H1 (cell line): ENCODE data around the gene PDE3A. TPM values are rescaled to one million over a fixed set of nuclear protein-coding genes. Genes with fewer than 3 reads are reported as not detected.

Experiments
- CTCF ChIA-PET: fragments of 300-600 bp; sonication (Branson Sonifier 250); formaldehyde crosslinking; loops from one replicate; lab custom pipeline; 2021; ENCODE audit not compliant: partially characterized antibody; lab: Charles Lee
- POLR2A ChIA-PET: fragments of 300-600 bp; sonication (Branson Sonifier 250); formaldehyde crosslinking; loops from one replicate; lab custom pipeline; 2021; ENCODE audit warnings: inconsistent platforms; ENCODE audit not compliant: partially characterized antibody; lab: Charles Lee
- DNase-seq, 2 experiments: peaks; one replicate each; pipeline versions ENCODE4 v3.0.0 to v3.0.0-alpha.2; 2010 to 2022; ENCODE audit warnings: low spot score in 2 of 2, low read depth in 1 of 2, mixed read lengths in 1 of 2
- FAIRE-seq: peaks from 2 replicates; lab custom pipeline; 2011; peaks lifted over from hg19 to GRCh38; lab: Jason Lieb, UNC
- H2AFZ ChIP-seq: 2 replicates; pipeline ENCODE4 v1.8.1; 2012; ENCODE audit warnings: low read length, inconsistent platforms
- H2AK5ac ChIP-seq: 2 replicates; pipeline ENCODE4 v1.6.1; 2013; ENCODE audit warnings: low read depth, low read length
- H2BK120ac ChIP-seq: replicated peaks from 2 replicates; pipeline ENCODE3; 2013; ENCODE audit warnings: low read depth, low read length, inconsistent platforms
- H2BK12ac ChIP-seq: 2 replicates; pipeline ENCODE4 v1.6.1; 2013; ENCODE audit warnings: low read depth, low read length
- H2BK15ac ChIP-seq: 2 replicates; pipeline ENCODE4 v1.6.1; 2013; ENCODE audit warnings: low read length
- H2BK20ac ChIP-seq: 2 replicates; pipeline ENCODE4 v1.6.1; 2013; ENCODE audit warnings: low read length
- H2BK5ac ChIP-seq: 2 replicates; pipeline ENCODE4 v1.6.1; 2013; ENCODE audit warnings: low read depth, low read length
- H3K14ac ChIP-seq: 2 replicates; pipeline ENCODE4 v1.6.1; 2013; ENCODE audit warnings: inconsistent platforms; ENCODE audit not compliant: insufficient read length
- H3K18ac ChIP-seq: 2 replicates; pipeline ENCODE4 v1.6.1; 2013; ENCODE audit warnings: low read length; ENCODE audit errors: extremely low read depth
- H3K23ac ChIP-seq: 2 replicates; pipeline ENCODE4 v1.6.1; 2013; ENCODE audit warnings: inconsistent platforms; ENCODE audit not compliant: insufficient read length
- H3K23me2 ChIP-seq: 2 replicates; pipeline ENCODE4 v1.6.1; 2013; ENCODE audit warnings: low read depth, low read length
- H3K27ac ChIP-seq: 2 replicates; pipeline ENCODE4 v1.6.1; 2011; ENCODE audit warnings: low read depth, low read length, inconsistent platforms
- H3K27me3 ChIP-seq, 4 experiments: replicated peaks in 1 of 4; 1 replicate in 1 of 4; 2 replicates in 3 of 4; pipeline versions ENCODE4 v1.6.1 to v1.8.1; 2011 to 2013; ENCODE audit warnings: low read length in 3 of 4, mild to moderate bottlenecking in 3 of 4, inconsistent platforms in 2 of 4, mixed read lengths in 2 of 4, moderate library complexity in 1 of 4; ENCODE audit not compliant: control insufficient read depth in 3 of 4, insufficient read depth in 3 of 4; ENCODE audit errors: extremely low read depth in 1 of 4
- H3K36me3 ChIP-seq, 4 experiments: 2 replicates each; pipeline versions ENCODE4 v1.6.1 to v1.8.1; 2011 to 2013; ENCODE audit warnings: mild to moderate bottlenecking in 4 of 4, low read length in 3 of 4, moderate library complexity in 2 of 4, control low read depth in 1 of 4, inconsistent platforms in 1 of 4; ENCODE audit not compliant: insufficient read depth in 4 of 4, control insufficient read depth in 2 of 4
- H3K4ac ChIP-seq: replicated peaks from 2 replicates; pipeline ENCODE3; 2013; ENCODE audit warnings: low read length, low read depth, mixed read lengths, inconsistent platforms; ENCODE audit not compliant: insufficient read length
- H3K4me1 ChIP-seq, 4 experiments: replicated peaks in 1 of 4; 1 replicate in 1 of 4; 2 replicates in 3 of 4; pipeline versions ENCODE4 v1.6.1 to v1.8.1; 2011 to 2013; ENCODE audit warnings: low read length in 3 of 4, inconsistent platforms in 2 of 4, mixed read lengths in 1 of 4; ENCODE audit not compliant: insufficient read depth in 4 of 4, control insufficient read depth in 3 of 4
- H3K4me2 ChIP-seq, 2 experiments: 2 replicates each; pipeline versions ENCODE4 v1.6.1 to v1.8.1; 2011 to 2013; ENCODE audit warnings: low read depth in 2 of 2, low read length in 2 of 2, control low read depth in 1 of 2, inconsistent platforms in 1 of 2, mild to moderate bottlenecking in 1 of 2; ENCODE audit not compliant: insufficient read depth in 1 of 2
- H3K4me3 ChIP-seq, 4 experiments: fragments of 200-600, 300-600 bp in 1 of 4; sonication (generic), shearing (Covaris generic), sonication (Bioruptor Twin) in 1 of 4; 2 replicates each; pipeline versions ENCODE4 v1.5.1 to v1.8.1; 2011 to 2016; ENCODE audit warnings: low read length in 4 of 4, low read depth in 3 of 4, control low read depth in 2 of 4, inconsistent platforms in 2 of 4, mild to moderate bottlenecking in 2 of 4, mixed read lengths in 1 of 4, moderate library complexity in 1 of 4; ENCODE audit not compliant: insufficient read depth in 2 of 4; ENCODE audit errors: extremely low read depth in 1 of 4
- H3K56ac ChIP-seq: replicated peaks from 2 replicates; pipeline ENCODE3; 2013; ENCODE audit warnings: low read depth, mild to moderate bottlenecking, mixed read lengths, low read length, inconsistent platforms; ENCODE audit not compliant: insufficient read length
- H3K79me1 ChIP-seq: 2 replicates; pipeline ENCODE4 v1.6.1; 2013; ENCODE audit warnings: low read depth, low read length, control low read depth
- H3K79me2 ChIP-seq, 2 experiments: 2 replicates each; pipeline versions ENCODE4 v1.6.1 to v1.8.1; 2012 to 2013; ENCODE audit warnings: low read length in 2 of 2, mild to moderate bottlenecking in 2 of 2, inconsistent platforms in 1 of 2; ENCODE audit not compliant: insufficient read depth in 2 of 2, control insufficient read depth in 1 of 2
- H3K9ac ChIP-seq, 4 experiments: replicated peaks in 1 of 4; 1 replicate in 1 of 4; 2 replicates in 3 of 4; pipeline versions ENCODE4 v1.6.1 to v1.8.1; 2011 to 2013; ENCODE audit warnings: low read depth in 3 of 4, low read length in 3 of 4, control low read depth in 2 of 4, mild to moderate bottlenecking in 2 of 4, moderate library complexity in 2 of 4, inconsistent platforms in 1 of 4; ENCODE audit errors: extremely low read depth in 1 of 4
- H3K9me3 ChIP-seq, 2 experiments: 2 replicates each; pipeline versions ENCODE4 v1.6.1 to v1.8.1; 2012 to 2013; ENCODE audit warnings: mild to moderate bottlenecking in 2 of 2, moderate library complexity in 2 of 2, control low read depth in 1 of 2, inconsistent platforms in 1 of 2, low read depth in 1 of 2, low read length in 1 of 2, mixed read lengths in 1 of 2; ENCODE audit not compliant: insufficient read depth in 2 of 2
- H4K20me1 ChIP-seq, 2 experiments: replicated peaks in 1 of 2; 2 replicates each; pipeline versions ENCODE3 to v1.8.1; 2011 to 2013; ENCODE audit warnings: inconsistent platforms in 2 of 2, low read length in 2 of 2, mild to moderate bottlenecking in 1 of 2; ENCODE audit not compliant: insufficient read depth in 2 of 2, control insufficient read depth in 1 of 2
- H4K5ac ChIP-seq: 2 replicates; pipeline ENCODE4 v1.6.1; 2013; ENCODE audit warnings: low read length, low read depth, mixed read lengths, inconsistent platforms; ENCODE audit not compliant: insufficient read length
- H4K8ac ChIP-seq: 2 replicates; pipeline ENCODE4 v1.8.0; 2013; ENCODE audit warnings: mild to moderate bottlenecking, moderate library complexity, low read length, inconsistent platforms; ENCODE audit not compliant: insufficient read depth; ENCODE audit errors: extremely low read depth
- H4K91ac ChIP-seq: replicated peaks from 2 replicates; pipeline ENCODE3; 2013; ENCODE audit warnings: low read length, mixed read lengths, inconsistent platforms; ENCODE audit not compliant: insufficient read length
- CTBP2 ChIP-seq: IDR thresholded peaks from 2 replicates; pipeline ENCODE4 v1.7.0; 2011; ENCODE audit warnings: borderline replicate concordance, mild to moderate bottlenecking, moderate library complexity, mixed read lengths, low read length; ENCODE audit not compliant: insufficient read depth, insufficient read length
- HDAC2 ChIP-seq, 2 experiments: fragments of 300-600 bp in 1 of 2; sonication (generic) in 1 of 2; IDR thresholded peaks; 2 replicates each; pipeline ENCODE4 v1.6.1; 2011 to 2012; ENCODE audit warnings: low read depth in 2 of 2, low read length in 2 of 2, mild to moderate bottlenecking in 2 of 2, moderate library complexity in 2 of 2, borderline replicate concordance in 1 of 2, inconsistent platforms in 1 of 2
- HDAC6 ChIP-seq: IDR thresholded peaks from one replicate; pipeline ENCODE4 v1.7.1; 2012; ENCODE audit warnings: low read depth, mild to moderate bottlenecking, inconsistent platforms, low read length, moderate library complexity
- JUN ChIP-seq: IDR thresholded peaks from 2 replicates; pipeline ENCODE4 v1.6.1; 2011; ENCODE audit warnings: low read depth, mild to moderate bottlenecking, improper control_type of control experiment, low read length
- KDM1A ChIP-seq: fragments of 200-600, 300-600 bp; sonication (generic); IDR thresholded peaks from 2 replicates; pipeline ENCODE4 v1.7.1; 2016; ENCODE audit warnings: mild to moderate bottlenecking, low read length, borderline replicate concordance
- MAX ChIP-seq: IDR thresholded peaks from 2 replicates; pipeline ENCODE4 v1.6.1; 2012; ENCODE audit warnings: inconsistent platforms
- WGBS, 2 experiments: shearing (Covaris generic) in 1 of 2; methylation state at CpG; one replicate each; pipeline versions ENCODE4 v1.1.6 to v1.1.7; 2013 to 2015; ENCODE audit warnings: low lambda C conversion rate in 2 of 2, mixed read lengths in 2 of 2, inconsistent platforms in 1 of 2, low coverage in 1 of 2, missing lambda C conversion rate in 1 of 2; ENCODE audit not compliant: insufficient replicate concordance in 2 of 2, insufficient coverage in 1 of 2, insufficient read length in 1 of 2; ENCODE audit errors: extremely low coverage in 1 of 2, missing lambda C conversion rate in 1 of 2; 5-methylcytosine and 5-hydroxymethylcytosine counted together
- polyA plus RNA-seq, 7 experiments: library from polyadenylated mRNA; depleted of rRNA in 3 of 7; stranded (reverse) in 5 of 7; unstranded in 2 of 7; fragments of >200 nt in 5 of 7; fragments of 200-250 nt in 2 of 7; gene quantifications; 1 replicate in 5 of 7; 2 replicates in 1 of 7; 4 replicates in 1 of 7; pipeline versions ENCODE4 v1.2.1 to v1.2.3, GENCODE V29; 2011 to 2013; ENCODE audit warnings: missing spikeins in 2 of 7, mixed read lengths in 2 of 7
- total RNA-seq: library from RNA; stranded (reverse); fragmentation: NEBNext Ultra II Directional; extraction: Animal tissue kit (Norgen Biotek cat#: 25700); gene quantifications from 2 replicates; pipeline ENCODE4 v1.2.1, GENCODE V29; 2021

The PDE3A gene
- total and polyA plus RNA-seq, 2 of the 8 experiments (the other 6 are each of a cell fraction or from before 2014, with no cell fraction given), result 1.4 to 3.4 TPM

GRCh38 chr12:20477255-20477654 lies 108.9 kb downstream of the PDE3A start:
- Histone ChIP-seq H3K23me2 (no peaks in the 10 kb centered on the region), H3K4ac (no peak overlapping the region), H3K27me3 (no peaks in the 10 kb centered on the region), H2BK20ac (no peak overlapping the region), H3K4me3 (no peak overlapping the region), H3K4me1 (no peaks in the 10 kb centered on the region), H4K5ac (no peak overlapping the region), H3K79me2 (no peaks in the 10 kb centered on the region), H2BK5ac (no peak overlapping the region), H2BK12ac (no peak overlapping the region), H3K9me3 (peaks cover 0 to 5% of the 10 kb centered on the region in 2 experiments), H3K56ac (no peak overlapping the region), H3K79me1 (no peaks in the 10 kb centered on the region)
- 87% methylated on average over 5 of the region's 5 CpGs; no CpG with 5 or more reads in 1 of the 2 experiments for WGBS, 2 experiments
- no peak for TF ChIP-seq JUN
- TF ChIP-seq KDM1A, result no peak
- TF ChIP-seq HDAC2 (IDR thresholded peaks at IDR 0.05; ENCODE audit: borderline replicate concordance in 1 of 2, low read depth in 2 of 2, low read length in 2 of 2), result no peak
- TF ChIP-seq HDAC6, result no peak
- TF ChIP-seq CTBP2, result no peak
- TF ChIP-seq MAX, result no peak
- TF ChIP-seq, all 59 proteins: peak for 0
- Histone ChIP-seq H3K9ac (no peak overlapping the region), H3K4me2 (no peak overlapping the region), H4K8ac (no peak overlapping the region), H2AK5ac (no peak overlapping the region), H4K20me1 (no peaks in the 10 kb centered on the region), H3K27ac (no peak overlapping the region), H2AFZ (no peak overlapping the region), H3K36me3 (no peaks in the 10 kb centered on the region), H3K18ac (no peak overlapping the region), H3K14ac (no peak overlapping the region), H2BK15ac (no peak overlapping the region), H2BK120ac (no peak overlapping the region), H3K23ac (no peak overlapping the region), H4K91ac (no peak overlapping the region)
- DNase-seq, result no peak
- no peak for FAIRE-seq
- POLR2A ChIA-PET, result no interaction called here
- CTCF ChIA-PET, result interaction anchor here (0.6 kb wide), 1 partner anchor 12 kb away, joined by 3 read pairs; no protein-coding TSS in a partner anchor
